Adipocyte (in vitro differentiated cells): ENCODE results near the gene BCLAF1.
A peak's percentile ranks its signal among the peaks of the same experiment; 100 is the strongest.
"Not testable (repeated sequence)": the region's sequence is repeated elsewhere in the genome, so short reads cannot be mapped to it uniquely, and the experiment has no call there.

Experiments used
- DNase-seq: peaks from one replicate; pipeline ENCODE4 v3.0.0-alpha.2; 2015; ENCODE audit warnings: low read depth
- H3K27me3 ChIP-seq: replicated peaks from 2 replicates; pipeline ENCODE4 v1.7.0; 2013; ENCODE audit warnings: mild to moderate bottlenecking, low read length, moderate library complexity; ENCODE audit not compliant: control insufficient read depth, insufficient read depth
- H3K36me3 ChIP-seq: 2 replicates; pipeline ENCODE4 v1.7.0; 2013; ENCODE audit warnings: low read length, mild to moderate bottlenecking, moderate library complexity; ENCODE audit not compliant: control insufficient read depth, insufficient read depth, severe bottlenecking
- H3K4me1 ChIP-seq: 2 replicates; pipeline ENCODE4 v1.7.0; 2013; ENCODE audit warnings: mild to moderate bottlenecking, low read length, moderate library complexity; ENCODE audit not compliant: control insufficient read depth, insufficient read depth
- H3K4me3 ChIP-seq: 2 replicates; pipeline ENCODE4 v1.7.0; 2013; ENCODE audit warnings: mild to moderate bottlenecking, low read length, moderate library complexity
- H3K9ac ChIP-seq: 2 replicates; pipeline ENCODE4 v1.7.0; 2013; ENCODE audit warnings: mild to moderate bottlenecking, low read length, moderate library complexity
- H3K9me3 ChIP-seq: 2 replicates; pipeline ENCODE4 v1.7.0; 2013; ENCODE audit warnings: mild to moderate bottlenecking, low read length, moderate library complexity; ENCODE audit not compliant: control insufficient read depth

BCLAF1 gene

DNA sequence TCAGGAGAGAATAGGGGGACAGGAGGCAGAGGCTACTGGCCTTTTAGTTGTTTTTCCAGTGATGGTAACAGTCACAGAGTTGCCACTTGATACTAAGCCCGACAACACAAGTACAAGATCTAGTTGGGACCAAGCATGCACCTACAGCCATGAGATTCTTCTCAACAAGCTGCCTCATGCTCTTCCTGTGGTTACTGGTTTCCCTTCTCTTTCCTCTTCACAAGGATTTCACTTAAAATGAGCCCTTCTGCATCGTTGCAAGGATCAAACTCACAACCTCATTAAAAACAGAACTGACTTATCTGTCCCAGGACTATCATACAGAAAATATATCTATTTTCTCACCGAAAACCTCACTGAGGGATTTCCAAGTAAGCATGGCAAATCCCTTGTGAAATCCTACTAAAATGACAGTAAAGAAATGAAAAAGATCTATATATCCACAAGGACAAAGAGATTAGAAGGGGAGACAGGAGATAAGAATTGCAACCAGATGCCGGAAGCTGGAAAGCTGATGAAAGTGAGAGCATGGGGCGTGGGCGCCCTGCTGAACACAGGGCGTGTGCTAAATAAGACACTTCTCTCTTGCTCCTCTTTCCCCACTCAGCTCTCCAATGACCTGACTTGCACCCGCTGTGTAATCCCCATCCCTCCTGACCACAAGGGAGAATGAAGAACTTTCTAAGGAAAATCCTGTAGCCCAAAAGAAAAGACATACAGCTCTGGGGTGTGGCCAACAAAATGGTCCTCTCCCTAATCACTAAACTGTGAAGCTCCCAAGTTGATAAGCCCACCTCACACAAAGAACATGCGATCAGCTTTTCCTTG lies 53.0 kb downstream of the BCLAF1 start:
- Histone ChIP-seq H3K4me3 (peak overlapping the region; percentile 11), H3K36me3 (no peaks in the 10 kb centered on the region), H3K9ac (no peak overlapping the region), H3K27me3 (no peaks in the 10 kb centered on the region), H3K4me1 (peaks cover 9% of the 10 kb centered on the region), H3K9me3 (no peaks in the 10 kb centered on the region)
- no peak for DNase-seq

DNA sequence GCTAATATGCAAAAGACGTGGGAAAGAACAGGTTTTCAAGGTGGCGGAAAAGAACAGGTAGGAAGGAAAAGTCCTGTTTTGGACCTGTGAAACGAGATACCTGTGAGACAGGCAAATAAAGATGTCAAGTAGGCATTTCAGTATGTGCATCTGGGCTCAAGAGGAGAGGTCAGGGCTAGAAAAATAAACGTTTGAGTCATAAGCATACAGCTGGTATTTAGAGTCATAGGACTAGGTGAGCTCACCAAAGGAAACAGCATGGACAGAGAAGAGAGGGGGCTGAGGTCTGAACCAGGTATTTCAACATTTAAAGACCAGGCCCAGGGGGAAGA lies 54.4 kb downstream of the BCLAF1 start:
- H3K27me3 ChIP-seq = no peaks in the 10 kb centered on the region
- peaks cover 14% of the 10 kb centered on the region for H3K4me1 ChIP-seq

DNA sequence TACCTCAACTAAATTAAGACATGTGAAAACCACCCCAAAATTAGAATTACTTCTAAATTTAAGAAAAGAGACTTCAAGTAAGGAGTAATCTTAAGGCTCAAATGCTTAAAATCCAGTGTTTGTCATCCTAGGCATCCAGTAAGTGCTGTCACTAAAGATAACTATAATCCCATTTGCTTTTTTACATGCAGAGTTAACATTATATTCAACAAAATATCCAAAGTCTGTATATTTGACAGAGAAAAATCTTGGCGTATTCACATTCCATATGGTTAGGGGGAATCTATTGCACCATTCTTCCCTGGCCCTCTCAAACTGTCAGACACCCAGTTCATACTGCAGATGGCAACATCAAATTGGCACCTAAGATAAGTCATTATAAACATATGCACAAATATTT lies 56.9 kb downstream of the BCLAF1 start:
- no peaks in the 10 kb centered on the region for H3K9me3 ChIP-seq
- H3K27me3 ChIP-seq = no peaks in the 10 kb centered on the region
- H3K36me3 ChIP-seq = no peaks in the 10 kb centered on the region
- DNase-seq = no peak
- no peak overlapping the region for H3K4me3 ChIP-seq
- peaks cover 14% of the 10 kb centered on the region for H3K4me1 ChIP-seq
- no peak overlapping the region for H3K9ac ChIP-seq

More for the DNA sequence above, 54.4 kb downstream of the BCLAF1 start:
- H3K36me3 ChIP-seq = no peaks in the 10 kb centered on the region
- no peaks in the 10 kb centered on the region for H3K9me3 ChIP-seq
- DNase-seq = no peak
- H3K9ac ChIP-seq = no peak overlapping the region
- H3K4me3 ChIP-seq = no peak overlapping the region

DNA sequence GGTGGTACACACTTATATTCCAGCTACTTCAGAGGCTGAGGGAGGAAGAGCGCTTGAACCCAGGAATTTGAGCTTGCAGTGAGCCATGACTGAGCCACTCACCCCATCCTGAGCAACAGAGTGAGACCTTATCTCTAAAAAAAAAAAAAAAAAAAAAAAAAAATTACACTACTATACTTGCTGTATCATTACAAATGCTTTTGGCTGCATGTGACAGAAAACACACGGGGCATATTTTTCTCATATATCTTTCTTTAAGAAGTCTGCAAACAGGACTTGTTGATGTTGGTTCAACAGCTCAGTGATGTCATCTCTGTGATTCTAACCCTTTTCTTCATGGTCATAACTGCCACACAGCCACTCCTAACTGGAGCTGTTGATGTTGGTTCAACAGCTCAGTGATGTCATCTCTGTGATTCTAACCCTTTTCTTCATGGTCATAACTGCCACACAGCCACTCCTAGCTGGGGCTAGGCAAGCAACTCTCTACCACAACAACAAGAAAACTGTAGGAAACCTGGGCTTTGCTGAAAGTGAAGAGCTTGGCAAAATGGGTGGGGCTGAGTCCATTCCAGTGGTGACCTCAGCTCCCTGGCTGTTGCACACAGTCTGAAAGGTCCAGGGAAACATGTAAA lies 59.3 kb downstream of the BCLAF1 start:
- peak; percentile 38 for DNase-seq
- Histone ChIP-seq H3K4me1 (peaks cover 11% of the 10 kb centered on the region), H3K27me3 (no peaks in the 10 kb centered on the region), H3K4me3 (no peak overlapping the region), H3K9me3 (no peaks in the 10 kb centered on the region), H3K36me3 (no peaks in the 10 kb centered on the region), H3K9ac (no peak overlapping the region)

DNA sequence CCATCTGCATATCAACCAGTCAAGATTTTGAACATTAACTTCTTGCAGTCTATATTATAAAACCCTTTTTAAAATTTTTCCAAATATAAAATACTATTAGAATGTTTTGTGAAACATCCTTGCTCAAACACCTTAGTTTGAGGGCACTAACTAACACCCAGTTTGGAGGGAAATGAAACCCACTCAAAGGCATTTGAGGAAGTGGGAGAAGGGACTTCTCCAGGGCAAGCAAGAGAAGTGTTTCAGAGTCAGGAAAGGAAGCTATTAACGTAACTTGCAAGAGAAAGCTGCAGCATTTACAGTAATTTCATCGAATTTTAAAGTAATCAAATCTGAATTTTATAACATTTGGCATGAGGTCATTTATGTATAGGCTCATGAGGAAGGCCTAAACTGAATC lies 60.8 kb downstream of the BCLAF1 start:
- Histone ChIP-seq H3K9me3 (no peaks in the 10 kb centered on the region), H3K4me1 (peaks cover 11% of the 10 kb centered on the region), H3K4me3 (no peak overlapping the region), H3K36me3 (no peaks in the 10 kb centered on the region), H3K9ac (no peak overlapping the region), H3K27me3 (no peaks in the 10 kb centered on the region)
- DNase-seq = no peak

DNA sequence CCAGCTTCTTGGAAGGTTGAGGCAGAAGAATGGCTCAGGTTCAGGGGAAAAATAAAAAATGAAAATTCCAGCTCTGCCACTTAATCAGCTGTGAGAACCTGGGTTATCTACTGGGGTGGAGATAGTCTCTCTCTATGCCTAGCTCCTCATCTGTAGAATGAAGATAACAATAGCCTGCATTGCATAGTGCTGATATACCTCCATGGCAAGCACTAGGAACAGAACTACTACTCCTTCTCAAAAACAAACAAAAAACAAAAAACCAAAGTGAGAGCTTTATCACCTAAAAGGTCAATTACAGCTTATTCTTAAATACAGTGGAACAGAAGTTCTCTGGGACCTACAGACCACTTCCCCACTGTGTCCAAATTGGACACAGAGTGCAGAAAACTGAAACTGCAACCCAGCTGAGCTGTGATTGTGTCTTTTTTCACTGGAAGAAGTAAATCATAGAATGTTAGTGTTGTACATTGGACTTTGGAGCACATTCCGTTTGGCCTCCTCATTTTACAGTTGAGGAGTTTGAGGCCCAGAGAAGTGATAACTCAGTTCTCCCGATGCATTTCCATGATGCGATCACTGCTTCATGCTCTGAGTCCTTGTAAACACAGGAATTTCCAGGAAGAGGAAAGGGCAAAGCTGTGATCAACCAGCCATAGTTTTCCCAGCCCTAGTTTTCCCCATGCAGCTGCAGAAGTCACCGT lies 62.8 kb downstream of the BCLAF1 start:
- Histone ChIP-seq H3K9me3 (no peaks in the 10 kb centered on the region), H3K4me3 (peak overlapping the region; percentile 78), H3K36me3 (no peaks in the 10 kb centered on the region), H3K9ac (peak overlapping the region; percentile 72), H3K4me1 (peaks cover 11% of the 10 kb centered on the region), H3K27me3 (no peaks in the 10 kb centered on the region)
- no peak for DNase-seq

DNA sequence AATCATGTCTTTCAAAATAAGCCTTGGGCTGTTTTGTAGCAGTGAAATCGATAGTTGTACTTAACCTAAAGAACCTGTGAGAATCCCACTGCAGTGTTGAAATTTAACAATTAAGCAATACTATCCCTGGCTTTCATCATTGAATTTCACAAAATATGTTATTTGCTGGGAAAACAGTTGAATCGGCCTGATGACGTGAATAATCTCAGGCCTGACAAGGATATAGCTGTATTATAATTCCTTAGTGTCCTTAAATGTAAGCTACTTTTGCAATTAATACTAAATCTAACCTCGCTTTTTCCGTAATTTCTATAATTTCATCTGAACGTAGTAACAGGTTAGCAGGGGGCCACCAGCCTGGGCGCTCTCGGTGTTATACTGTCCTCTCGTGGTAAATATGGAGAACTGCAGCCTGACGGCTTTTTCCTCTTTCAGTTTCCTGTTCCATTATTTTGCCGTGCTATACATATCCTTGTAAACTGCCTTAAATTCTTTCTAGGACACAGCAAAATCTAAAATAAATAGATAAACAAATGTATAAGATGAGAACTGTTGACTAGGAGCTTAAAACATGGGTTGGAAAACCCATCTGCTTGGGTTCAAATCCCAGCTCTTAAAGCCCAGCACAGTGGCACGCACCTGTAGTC lies 63.5 kb downstream of the BCLAF1 start:
- peaks cover 11% of the 10 kb centered on the region for H3K4me1 ChIP-seq
- H3K27me3 ChIP-seq = no peaks in the 10 kb centered on the region
- peak overlapping the region; percentile 78 for H3K4me3 ChIP-seq
- DNase-seq = peak; percentile 83
- H3K36me3 ChIP-seq = no peaks in the 10 kb centered on the region
- H3K9me3 ChIP-seq = no peaks in the 10 kb centered on the region
- peak overlapping the region; percentile 72 for H3K9ac ChIP-seq

DNA sequence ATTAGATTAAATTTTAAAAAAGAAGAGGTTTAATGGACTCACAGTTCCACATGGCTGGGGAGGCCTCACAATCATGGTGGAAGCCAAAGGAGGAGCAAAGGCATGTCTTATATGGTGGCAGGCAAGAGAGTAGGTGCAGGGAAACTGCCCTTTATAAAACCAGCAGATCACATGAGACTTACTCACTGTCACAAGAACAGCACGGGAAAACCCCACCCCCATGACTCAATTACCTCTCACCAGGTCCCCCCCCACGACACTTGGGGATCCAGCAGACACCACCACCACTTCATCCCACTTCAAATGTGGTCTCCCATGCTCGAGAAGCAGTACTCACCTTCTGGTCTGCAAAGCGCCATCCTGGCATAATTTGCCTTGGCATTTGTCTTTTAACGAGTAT lies 64.2 kb downstream of the BCLAF1 start:
- Histone ChIP-seq H3K9ac (peak overlapping the region; percentile 72), H3K27me3 (no peaks in the 10 kb centered on the region), H3K9me3 (no peaks in the 10 kb centered on the region), H3K4me1 (peaks cover 7% of the 10 kb centered on the region), H3K36me3 (no peaks in the 10 kb centered on the region), H3K4me3 (peak overlapping the region; percentile 78)
- no peak for DNase-seq

DNA sequence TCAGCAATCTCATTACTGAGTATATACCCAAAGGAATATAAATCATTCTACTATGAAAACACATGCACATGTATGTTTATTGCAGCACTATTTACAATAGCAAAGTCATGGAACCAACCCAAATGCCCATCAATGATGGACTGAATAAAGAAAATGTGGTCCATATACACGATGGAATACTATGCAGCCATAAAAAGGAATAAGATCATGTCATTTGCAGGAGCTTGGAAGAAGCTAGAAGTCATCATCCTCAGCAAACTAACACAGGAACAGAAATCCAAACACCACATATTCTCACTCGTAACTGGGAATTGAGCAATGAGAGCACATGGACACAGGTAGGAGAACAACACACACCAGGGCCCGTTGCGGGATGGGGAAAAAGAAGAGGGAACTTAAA lies 64.7 kb downstream of the BCLAF1 start:
- H3K9me3 ChIP-seq, DNase-seq: not testable (repeated sequence)

DNA sequence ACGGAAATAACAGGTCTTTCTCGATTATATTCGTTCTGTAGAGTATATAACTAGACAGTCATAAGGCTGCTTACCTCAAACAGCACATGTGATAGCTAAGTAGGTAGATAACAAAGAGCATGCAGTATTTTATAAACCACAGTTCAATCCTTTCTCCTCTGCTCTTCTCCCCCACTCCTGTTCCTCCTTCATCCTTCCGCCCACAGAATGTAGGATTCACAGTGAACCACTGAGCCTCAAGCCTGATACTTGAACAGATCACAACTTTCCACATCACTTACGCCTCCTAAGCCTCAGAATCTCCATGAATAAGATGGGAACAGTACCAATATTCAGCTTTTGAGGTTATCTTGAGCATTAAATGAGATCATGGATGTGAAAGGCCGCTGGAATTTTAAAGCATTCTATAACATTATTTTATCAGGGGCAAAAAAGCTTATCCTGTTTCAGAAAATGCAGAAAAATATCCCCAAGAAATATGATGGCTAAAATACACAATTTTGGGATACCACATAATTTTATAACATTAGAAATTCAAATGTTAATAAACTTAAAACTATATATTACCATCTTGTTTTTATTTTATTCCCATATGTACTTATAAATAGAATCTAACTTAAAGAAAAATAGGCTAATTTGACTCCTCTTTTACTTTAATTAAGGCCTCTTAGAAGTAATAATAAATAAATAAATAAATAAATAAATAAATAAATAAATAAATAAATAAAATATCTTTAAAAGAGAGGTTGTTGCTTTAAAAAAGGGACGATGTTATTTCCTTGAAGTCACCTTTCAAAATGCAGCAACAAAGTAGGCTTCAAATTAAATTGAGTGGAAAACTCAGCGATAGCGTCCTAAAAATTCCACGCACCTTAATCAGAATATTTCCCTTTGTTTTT lies 72.9 kb downstream of the BCLAF1 start:
- Histone ChIP-seq H3K36me3 (no peaks in the 10 kb centered on the region), H3K9ac (no peak overlapping the region), H3K9me3 (no peaks in the 10 kb centered on the region), H3K27me3 (no peaks in the 10 kb centered on the region), H3K4me1 (no peaks in the 10 kb centered on the region), H3K4me3 (no peak overlapping the region)
- no peak for DNase-seq

More for the DNA sequence above, 64.7 kb downstream of the BCLAF1 start:
- not testable (repeated sequence) for H3K4me1 ChIP-seq, H3K27me3 ChIP-seq, H3K36me3 ChIP-seq, H3K4me3 ChIP-seq, H3K9ac ChIP-seq
